HG02798 (cell line): ENCODE measurements around the gene GCN1.
A peak's percentile ranks its signal among the peaks of the same experiment; 100 is the strongest.

Source experiments
- ATAC-seq: cut with Tn5 transposase; IDR thresholded peaks from one replicate; pipeline ENCODE4 v1.9.1; 2021; ENCODE audit warnings: mild to moderate bottlenecking; ENCODE audit not compliant: unreplicated experiment, poor library complexity

The GCN1 gene

GRCh38 chr12:120099738-120100137 is 94.8 kb downstream of the GCN1 start:
- no peak for ATAC-seq

DNA sequence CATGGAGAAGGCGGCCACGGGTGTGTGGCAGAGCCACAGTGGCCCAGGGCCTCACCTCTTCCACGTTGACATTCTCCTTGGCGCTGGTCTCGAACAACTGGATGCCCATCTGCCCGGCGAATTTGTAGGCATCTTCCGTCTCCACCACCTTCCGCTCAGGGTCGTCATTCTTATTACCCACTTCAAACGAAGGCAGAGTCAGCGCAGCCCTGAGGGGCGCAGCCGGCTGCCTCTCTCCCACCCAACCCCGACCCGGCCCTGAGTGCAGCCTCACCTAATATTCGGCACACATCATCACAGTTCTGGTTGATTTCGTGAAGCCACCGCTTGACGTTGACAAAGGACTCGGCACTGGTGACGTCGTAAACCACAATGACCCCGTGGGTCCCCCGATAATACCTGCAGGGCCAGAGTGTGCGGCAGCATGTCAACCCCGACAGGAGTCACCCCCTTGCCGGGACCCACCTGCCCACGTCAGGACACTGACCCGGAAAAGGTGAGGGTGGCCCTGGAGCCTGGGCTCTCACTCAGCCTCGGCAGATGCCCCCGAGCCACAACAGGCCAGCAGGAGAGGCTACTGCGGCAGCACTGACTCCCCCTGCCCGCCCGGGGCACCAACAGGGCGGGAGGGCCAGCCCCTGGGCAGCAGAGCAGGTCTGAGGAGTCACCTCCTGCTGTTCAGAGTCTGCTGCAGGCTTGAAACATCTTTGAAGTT is 95.6 kb downstream of the GCN1 start:
- ATAC-seq: no peak

- ATAC-seq: no peak
Observed at GRCh38 chr12:120096671-120097202, 97.8 kb downstream of the GCN1 start.

- no peak for ATAC-seq
Observed at GRCh38 chr12:120095736-120096135, 98.8 kb downstream of the GCN1 start.

DNA sequence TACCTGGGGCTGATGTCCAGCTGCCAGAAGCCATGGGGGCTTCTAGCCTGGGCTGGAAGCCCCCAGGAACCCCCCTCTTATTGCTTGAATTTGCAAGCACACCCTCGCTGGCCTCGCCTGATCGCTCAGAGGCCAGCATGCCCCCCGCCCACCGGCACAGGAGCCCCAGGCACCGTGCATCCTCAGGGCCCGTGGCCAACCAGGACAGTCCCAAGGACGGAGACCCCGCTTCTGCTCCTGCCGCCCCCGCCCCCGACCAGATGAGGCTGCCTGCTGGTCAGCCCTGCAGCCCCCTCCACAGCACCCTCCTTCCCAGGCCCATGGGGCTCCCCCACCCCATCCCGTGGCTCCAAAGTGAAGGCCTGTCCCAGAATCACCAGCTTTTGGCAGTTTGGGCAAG is 99.2 kb downstream of the GCN1 start:
- no peak for ATAC-seq

- no peak for ATAC-seq
Observed at GRCh38 chr12:120094485-120094884, 100.0 kb downstream of the GCN1 start.

- ATAC-seq: no peak
Observed at GRCh38 chr12:120093592-120094355, 100.7 kb downstream of the GCN1 start.

DNA sequence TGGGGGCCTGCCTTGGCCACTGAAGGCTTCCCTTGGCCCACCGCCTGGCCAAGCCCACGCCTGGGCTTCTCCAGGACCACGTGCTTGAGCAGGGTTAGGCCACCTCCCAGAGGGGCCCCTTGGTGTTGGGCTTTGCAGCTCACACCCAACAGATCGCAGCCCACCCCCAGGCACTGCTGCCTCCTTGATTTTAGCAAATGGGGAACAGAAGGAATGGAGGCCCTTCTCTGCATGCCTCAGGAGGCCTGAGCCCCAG is 101.3 kb downstream of the GCN1 start:
- no peak for ATAC-seq

DNA sequence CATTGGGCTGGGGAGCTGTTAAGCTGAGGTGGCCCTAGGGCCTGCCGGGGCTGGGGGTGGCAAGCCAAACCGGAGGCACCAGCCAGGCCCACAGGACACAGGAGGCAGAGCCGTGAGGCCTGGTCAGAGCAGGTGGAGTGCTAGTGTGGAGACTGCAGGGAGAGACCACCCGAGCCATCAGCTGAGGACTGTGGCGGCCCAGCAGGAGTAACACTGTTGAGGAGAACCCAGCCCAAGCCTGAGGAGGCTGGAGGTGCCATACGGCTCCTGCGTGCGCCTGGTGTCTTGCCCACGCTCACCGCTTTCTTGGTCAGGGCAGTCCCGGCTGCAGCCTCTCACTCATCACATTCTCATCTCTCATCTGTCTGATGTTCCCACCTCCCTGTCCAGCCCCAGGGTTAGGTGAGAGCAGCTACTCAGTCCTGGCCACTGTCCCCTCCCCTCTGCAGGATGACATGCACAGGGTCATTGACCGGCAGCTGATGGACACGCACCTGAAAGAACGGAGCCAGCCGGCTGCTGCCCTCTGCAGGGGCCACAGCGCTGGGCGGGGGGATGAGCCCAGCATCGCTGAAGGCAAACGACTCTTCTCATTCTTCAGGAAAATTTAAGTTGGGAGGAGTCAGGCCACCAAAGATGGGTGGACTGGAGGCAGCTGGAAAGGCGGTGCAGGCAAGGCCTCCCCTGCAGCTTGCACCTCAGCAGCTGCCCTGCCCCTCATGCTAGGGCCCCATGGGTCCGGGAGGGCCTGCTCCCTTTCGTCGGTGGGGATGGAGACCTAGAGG is 101.8 kb downstream of the GCN1 start:
- no peak for ATAC-seq

GRCh38 chr12:120091371-120092090 is 103.0 kb downstream of the GCN1 start:
- ATAC-seq: no peak

DNA sequence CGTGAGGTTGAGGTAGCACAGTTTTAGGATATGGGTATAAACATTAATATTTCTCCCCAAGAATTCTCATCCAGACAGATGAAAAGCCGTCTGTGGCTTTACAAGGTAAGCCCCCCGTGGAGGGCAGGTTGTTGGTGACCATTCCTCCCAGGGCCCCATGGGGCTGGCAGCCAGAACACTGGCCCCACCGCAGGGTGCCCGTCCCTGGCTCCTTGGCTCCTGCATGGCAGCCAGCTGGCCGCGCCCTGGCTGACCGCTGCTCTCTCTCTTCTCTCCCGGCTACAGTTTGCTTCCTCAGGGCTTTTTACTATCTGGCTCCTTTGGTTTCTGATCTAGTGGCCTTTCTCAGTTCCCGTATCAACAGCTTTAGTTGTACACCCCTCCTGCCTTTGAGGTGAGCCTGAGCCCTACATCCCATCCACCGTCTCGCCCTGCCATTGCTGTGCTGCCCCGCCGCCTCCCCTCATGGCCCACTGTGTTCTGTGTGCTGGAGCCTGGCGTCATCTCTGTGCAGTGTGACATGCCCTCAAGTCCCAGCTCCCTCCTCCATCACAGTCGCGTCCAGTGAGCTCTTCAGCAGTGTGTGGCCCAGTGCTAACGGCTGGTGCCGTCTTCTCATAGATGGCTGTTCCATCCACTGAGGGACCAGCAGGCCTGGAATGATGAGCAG is 103.8 kb downstream of the GCN1 start:
- ATAC-seq: no peak

DNA sequence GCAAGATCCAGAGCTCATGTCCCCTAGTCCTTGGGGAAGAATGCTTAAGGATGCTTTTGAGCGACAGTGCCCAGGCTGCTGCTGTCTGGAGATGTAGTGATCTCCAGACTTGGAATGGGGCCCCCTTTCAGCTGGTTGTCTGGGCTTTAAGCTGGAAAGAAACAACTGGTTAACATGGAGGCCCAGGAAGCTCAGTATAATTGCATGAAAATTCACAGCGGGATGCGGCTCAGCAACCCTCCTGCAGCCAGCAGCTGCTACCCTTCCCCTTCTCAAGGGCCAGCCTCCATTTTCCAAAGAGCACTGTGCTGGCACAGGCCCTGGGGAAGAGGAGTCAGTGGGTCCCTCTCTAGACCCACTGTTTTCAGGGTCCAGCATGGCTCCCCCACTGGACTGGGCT is 104.3 kb downstream of the GCN1 start:
- no peak for ATAC-seq

GRCh38 chr12:120089796-120090195 is 104.7 kb downstream of the GCN1 start:
- ATAC-seq: no peak

- ATAC-seq: no peak
Observed at GRCh38 chr12:120089105-120089504, 105.4 kb downstream of the GCN1 start.

DNA sequence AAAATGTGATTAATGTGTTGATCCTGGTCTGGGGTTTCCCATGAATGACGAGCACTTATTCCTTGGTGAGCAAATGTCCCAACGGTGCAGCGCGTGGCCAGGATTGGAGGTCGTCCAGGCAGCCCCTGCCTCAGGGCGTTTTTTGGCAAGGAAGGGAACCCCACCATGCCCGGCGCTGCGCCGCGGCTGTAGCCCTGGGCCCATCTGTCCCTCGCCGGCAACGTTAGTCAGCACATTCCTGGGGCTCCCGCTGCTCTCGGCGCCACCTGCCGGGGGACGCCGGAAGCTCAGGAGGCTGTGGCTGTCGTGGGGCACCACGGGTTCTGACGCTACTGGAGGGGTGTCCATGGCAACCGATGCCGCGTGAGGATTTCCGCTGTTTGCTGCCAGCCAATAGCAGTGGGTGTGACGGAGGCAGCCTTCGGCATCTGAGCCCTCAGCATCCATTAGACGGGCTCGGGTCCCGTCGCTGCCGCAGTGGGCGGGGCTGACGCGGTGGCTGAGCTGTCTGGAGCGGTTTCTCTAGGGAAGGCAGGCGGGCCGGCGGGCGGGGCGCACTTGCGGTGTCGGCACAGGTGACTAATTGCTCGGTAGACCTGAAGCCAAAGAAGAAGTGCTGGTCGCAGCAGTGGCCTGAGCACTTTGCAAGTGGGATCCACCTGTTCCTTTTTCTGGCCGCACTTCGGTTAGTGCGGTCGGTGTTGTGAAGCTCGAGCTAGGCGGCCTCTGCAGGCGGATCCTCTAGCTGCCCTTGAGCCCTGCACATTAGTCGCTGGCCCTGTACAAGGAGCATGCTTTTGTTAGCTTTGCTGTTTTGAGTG is 107.5 kb downstream of the GCN1 start:
- ATAC-seq: peak; percentile 98

- ATAC-seq: no peak
Observed at GRCh38 chr12:120085920-120086645, 108.4 kb downstream of the GCN1 start.

GRCh38 chr12:120081641-120082040 is 112.9 kb downstream of the GCN1 start:
- ATAC-seq: no peak
